ENCODE results near the gene ELP4. TPM values are rescaled to one million over a fixed set of nuclear protein-coding genes. Genes with fewer than 3 reads are reported as not detected.

ELP4 gene
- total RNA-seq, 1 donor from 2014 or later = 25.6 TPM

GRCh38 chr11:31817621-31818424 is 308.3 kb downstream of the ELP4 start:
- H3K9me3 ChIP-seq (ENCODE audit: control insufficient read depth in 3 of 3, low read length in 3 of 3) = no peaks in the 10 kb centered on the region
- H3K4me1 ChIP-seq (ENCODE audit: control insufficient read depth in 3 of 3, insufficient read depth in 3 of 3, low read length in 3 of 3) = peaks cover 45 to 49% (median 47%) of the 10 kb centered on the region in 3 donors
- H3K36me3 ChIP-seq (ENCODE audit: control insufficient read depth in 3 of 3, insufficient read depth in 3 of 3, low read length in 3 of 3) = no peaks in the 10 kb centered on the region
- peak overlapping the region in 2 of 3 donors; percentile 54 to 62 for H3K4me3 ChIP-seq (ENCODE audit: low read length in 3 of 3)
- no peak overlapping the region for H3K27ac ChIP-seq (ENCODE audit: low read depth, low read length)
- peaks cover 90 to 97% (median 93%) of the 10 kb centered on the region in 3 donors for H3K27me3 ChIP-seq (ENCODE audit: control insufficient read depth in 3 of 3, insufficient read depth in 3 of 3, low read length in 3 of 3)
- H3K9ac ChIP-seq (ENCODE audit: low read depth in 1 of 3, low read length in 3 of 3) = no peak overlapping the region

- Histone ChIP-seq H3K36me3 (ENCODE audit: control insufficient read depth in 3 of 3, insufficient read depth in 3 of 3, low read length in 3 of 3) (no peaks in the 10 kb centered on the region), H3K27ac (ENCODE audit: low read depth, low read length) (no peak overlapping the region), H3K4me3 (ENCODE audit: low read length in 3 of 3) (no peak overlapping the region), H3K27me3 (ENCODE audit: control insufficient read depth in 3 of 3, insufficient read depth in 3 of 3, low read length in 3 of 3) (peaks cover 92 to 97% (median 94%) of the 10 kb centered on the region in 3 donors), H3K9ac (ENCODE audit: low read depth in 1 of 3, low read length in 3 of 3) (no peak overlapping the region), H3K4me1 (ENCODE audit: control insufficient read depth in 3 of 3, insufficient read depth in 3 of 3, low read length in 3 of 3) (peaks cover 40 to 45% (median 42%) of the 10 kb centered on the region in 3 donors), H3K9me3 (ENCODE audit: control insufficient read depth in 3 of 3, low read length in 3 of 3) (no peaks in the 10 kb centered on the region)
Measured at GRCh38 chr11:31818425-31818755, 308.8 kb downstream of the ELP4 start.

GRCh38 chr11:31818874-31819331 is 309.3 kb downstream of the ELP4 start:
- no peak overlapping the region for H3K27ac ChIP-seq (ENCODE audit: low read depth, low read length)
- peaks cover 37 to 40% (median 37%) of the 10 kb centered on the region in 3 donors for H3K4me1 ChIP-seq (ENCODE audit: control insufficient read depth in 3 of 3, insufficient read depth in 3 of 3, low read length in 3 of 3)
- H3K9me3 ChIP-seq (ENCODE audit: control insufficient read depth in 3 of 3, low read length in 3 of 3) = no peaks in the 10 kb centered on the region
- no peak overlapping the region for H3K4me3 ChIP-seq (ENCODE audit: low read length in 3 of 3)
- no peak overlapping the region for H3K9ac ChIP-seq (ENCODE audit: low read depth in 1 of 3, low read length in 3 of 3)
- peaks cover 92 to 97% (median 94%) of the 10 kb centered on the region in 3 donors for H3K27me3 ChIP-seq (ENCODE audit: control insufficient read depth in 3 of 3, insufficient read depth in 3 of 3, low read length in 3 of 3)
- H3K36me3 ChIP-seq (ENCODE audit: control insufficient read depth in 3 of 3, insufficient read depth in 3 of 3, low read length in 3 of 3) = no peaks in the 10 kb centered on the region

GRCh38 chr11:31819621-31820437 is 310.3 kb downstream of the ELP4 start:
- Histone ChIP-seq H3K4me3 (ENCODE audit: low read length in 3 of 3) (no peak overlapping the region), H3K4me1 (ENCODE audit: control insufficient read depth in 3 of 3, insufficient read depth in 3 of 3, low read length in 3 of 3) (peaks cover 28 to 32% (median 29%) of the 10 kb centered on the region in 3 donors), H3K36me3 (ENCODE audit: control insufficient read depth in 3 of 3, insufficient read depth in 3 of 3, low read length in 3 of 3) (no peaks in the 10 kb centered on the region), H3K27me3 (ENCODE audit: control insufficient read depth in 3 of 3, insufficient read depth in 3 of 3, low read length in 3 of 3) (peaks cover 92 to 97% (median 94%) of the 10 kb centered on the region in 3 donors), H3K27ac (ENCODE audit: low read depth, low read length) (no peak overlapping the region), H3K9me3 (ENCODE audit: control insufficient read depth in 3 of 3, low read length in 3 of 3) (no peaks in the 10 kb centered on the region), H3K9ac (ENCODE audit: low read depth in 1 of 3, low read length in 3 of 3) (no peak overlapping the region)

- H3K27me3 ChIP-seq (ENCODE audit: control insufficient read depth in 3 of 3, insufficient read depth in 3 of 3, low read length in 3 of 3) = peaks cover 92 to 97% (median 94%) of the 10 kb centered on the region in 3 donors
- H3K4me3 ChIP-seq (ENCODE audit: low read length in 3 of 3) = no peak overlapping the region
- no peak overlapping the region for H3K27ac ChIP-seq (ENCODE audit: low read depth, low read length)
- H3K9ac ChIP-seq (ENCODE audit: low read depth in 1 of 3, low read length in 3 of 3) = no peak overlapping the region
- H3K4me1 ChIP-seq (ENCODE audit: control insufficient read depth in 3 of 3, insufficient read depth in 3 of 3, low read length in 3 of 3) = peaks cover 24 to 26% (median 25%) of the 10 kb centered on the region in 3 donors
- no peaks in the 10 kb centered on the region for H3K36me3 ChIP-seq (ENCODE audit: control insufficient read depth in 3 of 3, insufficient read depth in 3 of 3, low read length in 3 of 3)
- no peaks in the 10 kb centered on the region for H3K9me3 ChIP-seq (ENCODE audit: control insufficient read depth in 3 of 3, low read length in 3 of 3)
Measured at GRCh38 chr11:31820438-31820818, 310.9 kb downstream of the ELP4 start.

GRCh38 chr11:31821235-31821764 is 311.7 kb downstream of the ELP4 start:
- H3K4me1 ChIP-seq (ENCODE audit: control insufficient read depth in 3 of 3, insufficient read depth in 3 of 3, low read length in 3 of 3) = peaks cover 15 to 18% (median 17%) of the 10 kb centered on the region in 3 donors
- no peaks in the 10 kb centered on the region for H3K36me3 ChIP-seq (ENCODE audit: control insufficient read depth in 3 of 3, insufficient read depth in 3 of 3, low read length in 3 of 3)
- peaks cover 92 to 97% (median 94%) of the 10 kb centered on the region in 3 donors for H3K27me3 ChIP-seq (ENCODE audit: control insufficient read depth in 3 of 3, insufficient read depth in 3 of 3, low read length in 3 of 3)
- H3K9ac ChIP-seq (ENCODE audit: low read depth in 1 of 3, low read length in 3 of 3) = no peak overlapping the region
- no peak overlapping the region for H3K27ac ChIP-seq (ENCODE audit: low read depth, low read length)
- H3K4me3 ChIP-seq (ENCODE audit: low read length in 3 of 3) = no peak overlapping the region
- no peaks in the 10 kb centered on the region for H3K9me3 ChIP-seq (ENCODE audit: control insufficient read depth in 3 of 3, low read length in 3 of 3)

GRCh38 chr11:31821766-31822165 is 312.2 kb downstream of the ELP4 start:
- Histone ChIP-seq H3K27me3 (ENCODE audit: control insufficient read depth in 3 of 3, insufficient read depth in 3 of 3, low read length in 3 of 3) (peaks cover 94 to 97% (median 94%) of the 10 kb centered on the region in 3 donors), H3K4me1 (ENCODE audit: control insufficient read depth in 3 of 3, insufficient read depth in 3 of 3, low read length in 3 of 3) (peaks cover 13 to 15% (median 14%) of the 10 kb centered on the region in 3 donors), H3K9ac (ENCODE audit: low read depth in 1 of 3, low read length in 3 of 3) (no peak overlapping the region), H3K4me3 (ENCODE audit: low read length in 3 of 3) (no peak overlapping the region), H3K9me3 (ENCODE audit: control insufficient read depth in 3 of 3, low read length in 3 of 3) (no peaks in the 10 kb centered on the region), H3K36me3 (ENCODE audit: control insufficient read depth in 3 of 3, insufficient read depth in 3 of 3, low read length in 3 of 3) (no peaks in the 10 kb centered on the region), H3K27ac (ENCODE audit: low read depth, low read length) (no peak overlapping the region)

- H3K4me1 ChIP-seq (ENCODE audit: control insufficient read depth in 3 of 3, insufficient read depth in 3 of 3, low read length in 3 of 3) = peaks cover 7 to 9% (median 9%) of the 10 kb centered on the region in 3 donors
- H3K36me3 ChIP-seq (ENCODE audit: control insufficient read depth in 3 of 3, insufficient read depth in 3 of 3, low read length in 3 of 3) = no peaks in the 10 kb centered on the region
- H3K4me3 ChIP-seq (ENCODE audit: low read length in 3 of 3) = no peak overlapping the region
- no peaks in the 10 kb centered on the region for H3K9me3 ChIP-seq (ENCODE audit: control insufficient read depth in 3 of 3, low read length in 3 of 3)
- no peak overlapping the region for H3K27ac ChIP-seq (ENCODE audit: low read depth, low read length)
- H3K27me3 ChIP-seq (ENCODE audit: control insufficient read depth in 3 of 3, insufficient read depth in 3 of 3, low read length in 3 of 3) = peaks cover 94 to 97% (median 95%) of the 10 kb centered on the region in 3 donors
- no peak overlapping the region for H3K9ac ChIP-seq (ENCODE audit: low read depth in 1 of 3, low read length in 3 of 3)
Measured at GRCh38 chr11:31822175-31822926, 312.8 kb downstream of the ELP4 start.

- no peaks in the 10 kb centered on the region for H3K36me3 ChIP-seq (ENCODE audit: control insufficient read depth in 3 of 3, insufficient read depth in 3 of 3, low read length in 3 of 3)
- H3K27me3 ChIP-seq (ENCODE audit: control insufficient read depth in 3 of 3, insufficient read depth in 3 of 3, low read length in 3 of 3) = peaks cover 94 to 97% (median 94%) of the 10 kb centered on the region in 3 donors
- H3K4me1 ChIP-seq (ENCODE audit: control insufficient read depth in 3 of 3, insufficient read depth in 3 of 3, low read length in 3 of 3) = peaks cover 2% of the 10 kb centered on the region in 3 donors
- H3K9me3 ChIP-seq (ENCODE audit: control insufficient read depth in 3 of 3, low read length in 3 of 3) = peaks cover 0 to 3% (median 0%) of the 10 kb centered on the region in 3 donors
- no peak overlapping the region for H3K4me3 ChIP-seq (ENCODE audit: low read length in 3 of 3)
- no peak overlapping the region for H3K9ac ChIP-seq (ENCODE audit: low read depth in 1 of 3, low read length in 3 of 3)
- H3K27ac ChIP-seq (ENCODE audit: low read depth, low read length) = no peak overlapping the region
Measured at GRCh38 chr11:31822927-31823643, 313.5 kb downstream of the ELP4 start.
